Stimulated activated CD8-positive, alpha-beta memory T cell treated with anti-CD3 and anti-CD28 coated beads, Interleukin-15, amount 100 ng/mL, for 4 hours (primary cell): ENCODE data around the gene CD300H.
"Not testable (repeated sequence)": the region's sequence is repeated elsewhere in the genome, so short reads cannot be mapped to it uniquely, and the experiment has no call there.

Experiments used
- DNase-seq, 2 donors: peaks; one replicate each; pipeline ENCODE4 v3.0.0-alpha.2; 2020; ENCODE audit warnings: low read depth in 2 of 2

CD300H gene

DNA sequence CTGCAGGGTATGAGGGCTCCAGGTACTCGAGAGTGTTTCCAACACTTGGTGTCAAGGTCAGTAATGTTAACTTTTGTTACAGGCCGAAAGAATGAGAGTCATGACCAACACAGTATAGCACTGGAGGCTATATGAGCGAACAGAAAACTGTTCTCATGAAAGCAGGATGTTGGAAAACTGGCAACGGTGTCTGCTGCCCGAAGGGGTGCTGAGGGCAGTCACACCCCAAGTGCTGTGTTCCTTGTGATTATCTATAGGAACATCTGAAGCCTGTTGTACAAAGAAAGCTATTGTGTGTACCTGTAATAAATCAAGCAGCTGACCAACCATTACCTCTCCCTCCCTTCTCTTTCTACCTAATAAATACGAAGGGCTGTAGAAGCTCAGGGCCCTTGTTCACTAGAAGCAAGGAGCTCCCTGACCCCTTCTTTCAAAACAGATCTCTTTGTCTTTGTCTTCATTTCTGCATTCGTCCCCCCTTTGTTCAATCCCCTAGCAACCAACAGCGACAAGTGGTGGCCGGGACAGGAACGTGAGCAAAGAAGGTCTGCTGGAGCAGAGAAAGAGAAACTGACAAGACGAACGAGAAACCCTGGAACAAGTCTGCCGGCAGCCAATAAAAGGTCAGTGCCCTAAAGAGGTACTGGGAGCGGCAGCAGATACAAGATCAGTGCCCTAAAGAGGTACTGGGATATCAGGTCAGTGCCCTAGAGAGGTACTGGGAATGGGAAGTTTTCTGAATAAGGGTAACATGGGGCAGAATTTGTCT lies 17.2 kb upstream of the CD300H start:
- no peak for DNase-seq

- no peak for DNase-seq
These were observed 15.3 kb upstream of the CD300H start for GRCh38 chr17:74582633-74583032.

DNA sequence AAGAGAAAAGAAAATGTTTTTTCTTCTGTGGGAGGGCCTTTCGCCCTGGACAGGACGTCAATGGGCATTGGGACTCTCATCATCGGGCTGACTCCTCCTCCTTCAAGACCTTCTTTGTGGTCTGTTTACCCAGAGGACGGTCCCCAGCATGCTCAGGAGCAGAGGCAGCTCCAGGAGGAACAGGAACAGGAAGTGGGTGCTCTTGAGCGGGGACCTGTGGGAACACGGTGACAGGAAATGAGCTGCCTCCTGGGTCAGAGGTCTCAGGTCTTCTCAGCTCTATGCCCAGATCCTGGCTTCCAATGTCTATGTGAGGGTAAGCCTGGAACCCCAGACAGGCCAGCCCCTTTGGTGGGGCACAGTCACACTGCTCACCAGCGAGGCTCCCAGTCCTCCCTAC lies 12.6 kb upstream of the CD300H start:
- no peak for DNase-seq

- no peak for DNase-seq
These were observed 11.7 kb upstream of the CD300H start for GRCh38 chr17:74578979-74579378.

DNA sequence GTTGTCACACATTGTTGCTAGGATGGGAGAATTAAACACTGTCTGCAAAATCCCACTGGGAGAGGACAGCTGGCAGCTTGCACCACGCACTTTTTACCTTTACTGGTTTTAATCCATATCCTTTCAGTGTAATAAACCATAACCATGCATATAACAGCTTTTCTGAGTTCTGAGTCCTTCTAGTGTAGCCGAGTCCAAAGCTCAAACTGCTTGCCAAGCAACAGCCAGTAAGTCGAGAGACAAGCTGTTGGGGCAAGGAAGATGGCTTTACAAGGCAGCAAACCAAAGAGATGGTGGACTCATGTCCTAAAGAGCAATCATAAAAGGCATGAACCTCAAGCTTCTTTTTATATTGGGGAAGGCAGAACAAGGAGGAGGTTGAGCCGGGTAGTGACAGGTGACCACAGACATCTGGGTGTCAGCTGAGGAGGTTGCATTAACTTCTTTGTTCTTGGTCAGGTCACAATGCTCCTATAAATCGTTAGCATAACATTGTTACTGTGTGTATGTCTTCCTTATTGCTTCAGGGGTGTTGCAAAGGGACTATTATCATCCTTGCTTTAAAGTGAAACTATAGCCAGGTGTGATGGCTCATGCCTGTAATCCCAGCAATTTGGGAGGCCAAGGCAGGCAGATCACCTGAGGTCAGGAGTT lies 7.3 kb upstream of the CD300H start:
- no peak for DNase-seq

DNA sequence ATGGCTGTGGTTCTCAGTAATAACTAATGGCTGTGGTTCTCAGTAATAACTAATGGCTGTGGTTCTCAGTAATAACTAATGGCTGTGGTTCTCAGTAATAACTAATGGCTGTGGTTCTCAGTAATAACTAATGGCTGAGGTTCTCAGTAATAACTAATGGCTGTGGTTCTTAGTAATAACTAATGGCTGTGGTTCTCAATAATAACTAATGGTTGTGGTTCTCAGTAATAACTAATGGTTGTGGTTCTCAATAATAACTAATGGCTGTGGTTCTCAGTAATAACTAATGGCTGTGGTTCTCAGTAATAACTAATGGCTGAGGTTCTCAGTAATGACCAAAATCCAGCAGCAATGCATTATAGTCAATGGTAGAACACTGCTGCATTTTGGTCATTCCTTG lies 6.3 kb upstream of the CD300H start:
- not testable (repeated sequence) for DNase-seq

GRCh38 chr17:74573169-74573568 lies 5.9 kb upstream of the CD300H start:
- DNase-seq: no peak

DNA sequence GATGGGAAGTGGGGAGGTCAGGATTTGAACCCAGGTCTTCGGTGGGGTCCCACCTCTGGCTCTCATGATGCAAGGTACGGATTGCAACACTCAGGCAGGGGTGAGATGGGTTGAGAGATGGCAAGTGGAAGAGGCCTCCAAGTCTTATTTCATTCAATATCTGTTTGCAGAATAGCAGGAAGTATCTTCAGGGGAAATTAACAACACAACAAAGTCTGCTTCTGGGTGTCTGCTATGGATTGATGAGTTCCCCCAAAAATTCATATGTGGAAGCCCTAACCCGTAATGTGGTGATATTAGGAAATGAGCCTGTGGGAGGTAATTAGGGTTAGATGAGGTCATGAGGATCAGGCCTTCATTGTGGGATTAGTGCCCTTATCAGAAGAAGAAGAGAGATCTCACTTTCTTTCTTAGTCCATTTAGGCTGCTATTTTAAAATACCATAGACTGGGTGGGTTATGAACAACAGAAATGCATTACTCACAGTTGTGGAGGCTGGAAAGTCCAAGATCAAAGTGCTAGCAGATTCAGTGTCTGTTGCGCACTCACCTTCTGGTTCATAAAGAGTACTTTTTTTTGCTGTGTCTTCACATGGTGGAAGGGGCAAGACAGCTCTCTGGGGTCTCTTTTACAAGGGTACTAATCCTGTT lies 4.4 kb upstream of the CD300H start:
- no peak for DNase-seq

- DNase-seq: no peak
These were observed 2.0 kb upstream of the CD300H start for GRCh38 chr17:74569020-74570003.

DNA sequence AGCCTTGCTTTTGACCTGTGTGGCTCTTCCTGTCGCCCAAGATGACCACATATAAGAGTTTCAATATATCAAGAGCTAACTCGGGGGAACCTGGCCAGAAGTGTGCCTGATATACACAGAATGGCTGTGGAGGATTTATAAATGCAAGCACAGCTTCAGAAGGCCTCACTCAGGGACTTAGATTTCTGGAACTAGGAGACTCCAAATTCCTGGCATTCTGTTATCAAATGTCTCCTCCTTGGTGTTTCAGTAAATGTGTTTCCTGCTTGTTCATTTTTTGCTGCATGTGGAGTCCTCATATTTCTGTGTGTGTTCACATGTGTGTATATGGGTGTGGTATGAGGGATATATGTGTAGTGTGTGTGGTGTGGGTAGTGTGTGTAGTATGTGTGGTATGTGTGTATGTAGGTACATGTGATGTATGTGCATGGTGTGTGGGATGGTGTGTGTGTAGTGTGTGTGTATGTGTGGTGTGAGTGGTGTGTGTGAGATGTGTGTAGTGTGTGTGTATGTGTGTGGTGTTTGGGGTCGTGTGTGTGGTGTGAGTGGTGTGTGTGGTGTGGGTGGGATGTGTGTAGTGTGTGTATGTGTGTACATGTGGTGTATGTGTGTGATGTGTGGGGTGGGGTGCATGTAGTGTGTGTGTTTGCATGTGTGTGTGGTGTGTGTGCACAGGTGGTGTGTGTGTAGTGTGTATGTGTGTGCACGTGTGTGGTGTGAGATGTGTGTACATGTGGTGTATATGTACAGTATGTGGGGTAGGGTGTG lies 981 bp upstream of the CD300H start:
- DNase-seq: no peak

- no peak for DNase-seq
These were observed 1.1 kb downstream of the CD300H start for GRCh38 chr17:74566132-74566753.

DNA sequence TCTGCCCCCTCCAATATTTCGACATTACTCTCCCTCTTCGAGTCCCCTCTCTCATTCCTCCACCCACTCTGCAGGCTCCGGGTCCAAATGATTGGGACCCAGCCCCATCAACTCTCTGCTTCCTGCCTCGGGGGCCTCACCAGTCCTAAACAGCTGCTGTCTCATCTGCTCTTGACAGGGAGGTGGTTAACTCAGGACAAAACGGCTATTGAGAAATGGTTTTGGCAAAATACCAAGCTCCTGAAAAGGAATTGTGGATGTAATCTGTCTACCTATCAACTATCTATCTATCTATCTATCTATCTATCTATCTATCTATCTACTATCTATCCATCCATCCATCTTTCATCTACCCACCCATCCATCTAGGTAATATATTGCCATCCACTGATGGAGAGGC lies 2.2 kb downstream of the CD300H start:
- no peak for DNase-seq

- no peak for DNase-seq
These were observed 4.0 kb downstream of the CD300H start for GRCh38 chr17:74563358-74563757.

DNA sequence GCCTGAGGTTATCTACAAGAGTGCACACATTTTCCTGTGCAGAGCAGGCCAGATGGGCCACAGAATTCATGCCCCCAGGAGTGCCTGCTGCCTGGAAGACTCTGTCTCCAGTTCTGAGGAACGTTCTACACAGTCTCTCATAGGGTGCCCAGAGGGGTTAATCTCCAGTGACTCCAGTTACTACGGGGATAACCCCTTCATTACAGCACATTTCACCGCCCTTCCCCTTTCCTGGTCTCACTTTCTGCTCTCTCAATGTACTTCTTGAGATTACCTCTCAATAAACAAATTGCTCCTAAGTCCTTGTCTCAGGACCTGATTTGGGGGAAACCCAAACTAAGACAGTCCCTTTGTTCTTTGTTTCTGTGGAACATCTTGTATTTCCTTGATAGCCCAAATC lies 5.7 kb downstream of the CD300H start:
- DNase-seq: no peak

- no peak for DNase-seq
These were observed 8.3 kb downstream of the CD300H start for GRCh38 chr17:74558882-74559519.

GRCh38 chr17:74558402-74558801 lies 8.9 kb downstream of the CD300H start:
- DNase-seq: not testable (repeated sequence)

- no peak for DNase-seq
These were observed 11.8 kb downstream of the CD300H start for GRCh38 chr17:74555427-74555940.

DNA sequence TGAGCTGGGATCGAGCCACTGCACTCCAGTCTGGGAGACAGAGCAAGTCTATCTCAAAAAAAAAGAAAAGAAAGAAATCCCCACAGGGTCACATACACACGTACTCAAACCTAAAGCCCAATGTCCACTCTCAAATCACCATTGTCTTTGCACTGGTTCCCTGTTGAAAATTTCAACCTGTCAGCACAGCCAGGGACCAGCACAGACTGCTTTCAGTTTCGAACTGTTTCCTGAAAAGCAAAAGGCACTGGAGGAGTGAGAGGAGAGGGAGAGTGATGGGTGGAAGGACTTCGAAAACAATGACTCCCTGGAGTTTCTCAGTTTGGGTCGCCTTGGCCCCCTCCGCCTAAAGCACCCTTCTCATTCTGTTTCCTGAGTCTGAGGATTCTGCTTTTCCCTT lies 12.4 kb downstream of the CD300H start:
- DNase-seq: no peak

DNA sequence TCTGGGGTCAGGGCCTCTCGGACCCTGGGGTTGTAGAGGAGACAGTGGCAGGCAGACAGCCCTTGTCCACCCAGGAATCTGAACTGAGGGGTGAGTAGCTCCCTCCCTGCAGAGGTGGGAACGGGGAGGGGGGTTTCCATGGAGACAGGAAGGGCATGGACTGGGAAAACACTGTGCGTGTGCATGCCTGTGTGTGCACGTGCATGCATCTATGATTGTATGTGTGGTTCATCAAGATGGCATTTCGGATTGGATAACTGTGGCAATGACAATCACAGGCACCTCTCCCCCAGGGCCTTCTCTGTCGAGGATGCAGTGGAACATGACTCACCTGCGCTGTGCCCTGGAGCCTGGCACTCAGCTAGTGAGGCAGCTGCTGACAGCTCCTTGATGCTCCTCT lies 15.3 kb downstream of the CD300H start:
- DNase-seq: no peak

DNA sequence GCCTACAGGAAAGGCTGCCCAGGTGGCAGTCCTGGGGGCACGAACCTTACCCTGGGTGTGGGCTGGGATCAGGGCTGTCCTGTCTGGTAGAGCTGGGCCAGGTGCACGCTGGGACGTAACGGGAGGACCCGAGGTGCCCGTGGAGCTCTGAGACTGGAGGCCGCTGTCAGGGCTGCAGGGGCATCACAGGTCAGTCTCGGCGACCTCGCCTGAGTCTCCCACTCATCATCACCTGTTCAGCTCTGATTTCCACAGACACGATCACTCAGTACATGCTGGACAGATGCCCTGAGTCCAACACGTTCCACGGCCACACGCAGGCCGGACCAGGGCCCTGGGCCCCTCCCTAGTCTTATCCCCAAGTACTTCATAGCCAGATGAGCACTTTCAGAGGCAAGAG lies 16.7 kb downstream of the CD300H start:
- DNase-seq: no peak
